WERI-Rb-1 (cell line): Measurements from ENCODE around the gene DPH6.

Source experiments
- DNase-seq: peaks from one replicate; pipeline ENCODE4 v3.0.0-alpha.2; 2020
- H3K27ac ChIP-seq: fragments of 250-450 bp; sonication (Bioruptor Pico); 2 replicates; pipeline ENCODE4 v1.5.1; 2020; ENCODE audit warnings: mild to moderate bottlenecking, moderate library complexity
- H3K27me3 ChIP-seq: fragments of 250-450 bp; sonication (Bioruptor Pico); 2 replicates; pipeline ENCODE4 v1.5.1; 2021; ENCODE audit warnings: mild to moderate bottlenecking, low read depth, moderate library complexity; ENCODE audit not compliant: insufficient read depth, severe bottlenecking
- H3K36me3 ChIP-seq: fragments of 250-450 bp; sonication (Bioruptor Pico); 2 replicates; pipeline ENCODE4 v1.5.1; 2020; ENCODE audit warnings: mild to moderate bottlenecking, moderate library complexity
- H3K4me3 ChIP-seq: 2 replicates; pipeline ENCODE4 v1.5.1; 2011; ENCODE audit warnings: low read depth, mild to moderate bottlenecking, control low read depth, low read length
- H3K9me3 ChIP-seq: fragments of 250-450 bp; sonication (Bioruptor Pico); 2 replicates; pipeline ENCODE4 v1.5.1; 2021; ENCODE audit warnings: mild to moderate bottlenecking, moderate library complexity; ENCODE audit not compliant: severe bottlenecking
- TF ChIP-seq, protein P1 (sequence below): IDR thresholded peaks from 2 replicates; pipeline ENCODE4 v1.5.1; 2011; ENCODE audit warnings: low read depth, mild to moderate bottlenecking, control low read depth, inconsistent platforms, low read length

Gene DPH6

DNA sequence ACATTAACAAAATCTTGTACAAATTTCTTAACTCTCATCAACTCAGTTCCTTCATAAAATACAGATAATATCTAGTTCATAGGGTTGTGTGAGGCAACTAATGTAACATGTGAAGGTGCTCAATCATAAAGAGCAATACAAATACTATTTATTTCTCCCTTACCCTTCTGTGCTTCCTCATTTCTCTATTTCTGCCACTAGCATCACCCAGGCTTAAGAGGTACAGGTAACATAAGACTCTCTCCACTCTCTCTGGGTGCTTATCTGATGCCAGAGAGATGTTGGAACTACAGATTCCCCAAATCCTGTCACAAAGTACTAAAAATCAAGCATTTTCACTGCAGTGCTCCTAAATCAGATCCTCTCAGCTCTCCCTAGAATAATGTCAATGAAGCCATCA is 74.9 kb downstream of the DPH6 start:
- TF ChIP-seq, protein P1, sequence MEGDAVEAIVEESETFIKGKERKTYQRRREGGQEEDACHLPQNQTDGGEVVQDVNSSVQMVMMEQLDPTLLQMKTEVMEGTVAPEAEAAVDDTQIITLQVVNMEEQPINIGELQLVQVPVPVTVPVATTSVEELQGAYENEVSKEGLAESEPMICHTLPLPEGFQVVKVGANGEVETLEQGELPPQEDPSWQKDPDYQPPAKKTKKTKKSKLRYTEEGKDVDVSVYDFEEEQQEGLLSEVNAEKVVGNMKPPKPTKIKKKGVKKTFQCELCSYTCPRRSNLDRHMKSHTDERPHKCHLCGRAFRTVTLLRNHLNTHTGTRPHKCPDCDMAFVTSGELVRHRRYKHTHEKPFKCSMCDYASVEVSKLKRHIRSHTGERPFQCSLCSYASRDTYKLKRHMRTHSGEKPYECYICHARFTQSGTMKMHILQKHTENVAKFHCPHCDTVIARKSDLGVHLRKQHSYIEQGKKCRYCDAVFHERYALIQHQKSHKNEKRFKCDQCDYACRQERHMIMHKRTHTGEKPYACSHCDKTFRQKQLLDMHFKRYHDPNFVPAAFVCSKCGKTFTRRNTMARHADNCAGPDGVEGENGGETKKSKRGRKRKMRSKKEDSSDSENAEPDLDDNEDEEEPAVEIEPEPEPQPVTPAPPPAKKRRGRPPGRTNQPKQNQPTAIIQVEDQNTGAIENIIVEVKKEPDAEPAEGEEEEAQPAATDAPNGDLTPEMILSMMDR: no peak
- Histone ChIP-seq H3K36me3 (no peaks in the 10 kb centered on the region), H3K27ac (no peak overlapping the region), H3K9me3 (no peaks in the 10 kb centered on the region), H3K27me3 (no peaks in the 10 kb centered on the region), H3K4me3 (no peak overlapping the region)
- DNase-seq: no peak

DNA sequence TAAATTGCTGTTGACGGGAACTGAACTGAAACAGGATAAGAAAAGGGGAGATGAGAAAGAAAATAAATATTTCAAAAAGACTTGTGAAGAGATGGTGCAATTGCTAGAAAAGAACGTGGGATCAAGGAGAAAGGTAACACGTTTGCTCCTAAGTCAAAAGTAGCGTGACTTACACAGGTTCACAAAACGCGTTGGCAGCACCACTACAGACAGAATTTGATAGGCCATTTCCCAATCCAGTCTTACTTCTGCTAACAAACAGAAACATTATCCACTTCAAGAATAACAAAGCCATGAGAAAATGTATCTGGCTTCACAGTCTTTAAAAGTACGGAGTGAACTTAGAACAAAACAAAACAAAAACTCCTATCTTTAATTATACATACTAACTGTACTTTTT is 75.5 kb downstream of the DPH6 start:
- no peaks in the 10 kb centered on the region for H3K9me3 ChIP-seq

DNA sequence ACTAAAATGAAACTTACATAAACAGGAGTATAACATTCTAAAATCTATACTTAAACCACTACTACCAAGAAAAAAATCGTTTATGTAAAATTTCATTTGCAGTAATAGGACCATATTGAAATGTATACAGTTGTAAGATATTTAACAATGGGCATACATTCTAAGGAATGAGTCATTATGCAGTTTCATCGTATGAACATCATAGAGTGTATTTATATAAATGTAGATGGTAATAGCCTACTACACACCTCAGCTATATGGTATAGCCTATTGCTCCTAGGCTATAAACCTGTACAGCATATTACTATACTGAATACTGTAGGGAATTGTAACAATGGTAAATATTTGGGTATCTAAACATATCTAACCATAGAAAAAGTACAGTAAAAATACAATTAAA is 79.5 kb downstream of the DPH6 start:
- no peak for DNase-seq
- Histone ChIP-seq H3K27ac (no peak overlapping the region), H3K27me3 (no peaks in the 10 kb centered on the region), H3K4me3 (no peak overlapping the region), H3K36me3 (no peaks in the 10 kb centered on the region), H3K9me3 (no peaks in the 10 kb centered on the region)
- TF ChIP-seq, protein P1: no peak

More for the DNA sequence above, 75.5 kb downstream of the DPH6 start:
- no peaks in the 10 kb centered on the region for H3K27me3 ChIP-seq
- no peak for DNase-seq
- TF ChIP-seq, protein P1: no peak
- no peaks in the 10 kb centered on the region for H3K36me3 ChIP-seq
- no peak overlapping the region for H3K27ac ChIP-seq
- no peak overlapping the region for H3K4me3 ChIP-seq

DNA sequence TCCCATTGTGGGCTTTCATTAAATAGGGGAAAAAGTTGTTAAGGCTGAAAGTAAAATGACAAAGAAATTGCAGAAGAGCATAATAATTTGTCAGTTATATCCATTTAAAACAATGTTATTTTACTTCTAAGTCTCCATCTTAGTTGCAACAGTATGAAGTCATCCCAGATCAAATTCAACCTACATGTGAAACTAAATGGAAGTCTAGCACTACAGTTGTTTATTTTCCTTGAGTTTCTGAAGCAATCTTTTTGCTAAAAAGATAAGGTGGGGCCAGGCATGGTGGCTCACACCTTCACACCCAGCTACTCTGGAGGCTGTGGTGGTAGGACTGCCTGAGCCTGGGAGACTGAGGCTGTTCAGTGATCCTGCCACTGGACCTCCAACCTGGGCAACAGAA is 80.2 kb downstream of the DPH6 start:
- no peak for DNase-seq
- no peaks in the 10 kb centered on the region for H3K36me3 ChIP-seq
- no peaks in the 10 kb centered on the region for H3K27me3 ChIP-seq
- H3K4me3 ChIP-seq: no peak overlapping the region
- H3K27ac ChIP-seq: no peak overlapping the region
- H3K9me3 ChIP-seq: no peaks in the 10 kb centered on the region
- TF ChIP-seq, protein P1: no peak

DNA sequence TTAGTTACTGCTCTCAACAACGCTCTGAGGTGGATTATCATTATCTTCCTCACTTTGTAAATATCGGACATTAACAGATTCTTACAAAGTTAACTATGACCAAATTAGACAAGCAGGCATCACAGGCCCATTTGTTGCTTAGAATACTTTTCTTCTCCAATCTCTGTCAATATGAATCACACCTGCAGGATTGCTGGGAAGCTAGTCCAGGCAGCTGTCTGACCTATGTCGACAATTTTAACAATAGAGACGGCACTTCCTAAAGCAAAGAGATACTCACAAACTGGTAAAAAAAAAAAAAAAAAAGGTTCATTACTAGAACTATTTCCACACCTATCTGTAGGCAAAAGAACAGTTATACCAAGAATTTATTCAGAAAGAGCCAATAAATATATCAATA is 85.3 kb downstream of the DPH6 start:
- TF ChIP-seq, protein P1: no peak
- Histone ChIP-seq H3K9me3 (no peaks in the 10 kb centered on the region), H3K36me3 (no peaks in the 10 kb centered on the region), H3K4me3 (no peak overlapping the region), H3K27ac (no peak overlapping the region), H3K27me3 (no peaks in the 10 kb centered on the region)
- no peak for DNase-seq

DNA sequence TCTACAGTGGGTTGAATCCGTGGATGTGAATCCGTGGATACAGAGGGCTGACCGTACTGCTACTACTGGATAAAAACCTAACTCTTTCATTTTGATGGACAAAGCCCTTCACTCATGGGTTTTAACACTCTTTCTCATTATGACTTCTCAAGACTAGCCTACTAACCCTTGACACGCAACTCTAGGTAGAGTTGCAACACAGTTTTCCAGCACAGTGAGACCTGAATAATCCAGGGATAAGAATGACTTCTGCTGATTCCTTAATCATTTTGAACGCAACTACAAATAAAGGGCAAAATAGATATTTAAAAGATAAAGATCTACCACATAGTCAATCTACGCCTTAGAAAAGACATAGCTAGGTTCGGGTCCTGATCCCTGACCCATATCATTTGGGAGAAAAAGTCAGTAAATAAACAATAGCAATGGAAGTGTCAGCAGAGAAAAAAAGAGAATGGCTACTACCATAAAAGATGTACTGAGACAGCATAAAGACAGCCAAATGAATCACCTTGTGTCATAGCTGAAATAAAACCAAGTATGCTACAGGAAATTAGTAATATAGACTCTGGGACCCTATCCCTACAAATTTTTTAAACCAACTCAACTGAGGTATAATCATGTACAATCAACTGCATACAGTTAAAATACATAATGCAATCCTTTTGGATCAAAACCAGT is 87.6 kb downstream of the DPH6 start:
- H3K4me3 ChIP-seq: no peak overlapping the region
- no peaks in the 10 kb centered on the region for H3K36me3 ChIP-seq
- H3K27ac ChIP-seq: no peak overlapping the region
- H3K27me3 ChIP-seq: no peaks in the 10 kb centered on the region
- TF ChIP-seq, protein P1: no peak
- no peak for DNase-seq
- no peaks in the 10 kb centered on the region for H3K9me3 ChIP-seq
